ENCODE data around the gene ASF1A. TPM values are rescaled to one million over a fixed set of nuclear protein-coding genes. Genes with fewer than 3 reads are reported as not detected.
A peak's percentile ranks its signal among the peaks of the same experiment; 100 is the strongest.

Gene ASF1A
- total and polyA plus RNA-seq, 7 donors = 5.3 to 22.1 (median 10.8) TPM

- H3K27me3 ChIP-seq (ENCODE audit: insufficient read depth in 3 of 3, low read length in 2 of 3) = no peaks in the 10 kb centered on the region
- H3K36me3 ChIP-seq (ENCODE audit: insufficient read depth in 1 of 2, low read depth in 1 of 2) = peaks cover 0 to 96% of the 10 kb centered on the region in 2 donors
- intact Hi-C loops (cut with DNase I) = no loop called here
- H3K4me1 ChIP-seq = no peaks in the 10 kb centered on the region
- WGBS, 3 donors = 95 to 99% (median 99%) methylated on average over 4 of the region's 4 CpGs
- H3K9me3 ChIP-seq = no peaks in the 10 kb centered on the region
- no peak for TF ChIP-seq CTCF (IDR thresholded peaks at IDR 0.05)
- H3K27ac ChIP-seq = no peak overlapping the region
- H3K4me3 ChIP-seq = no peak overlapping the region
- no peak for ATAC-seq
- DNase-seq = no peak
These were observed 11.9 kb downstream of the ASF1A start for GRCh38 chr6:118905851-118906250.

- peaks cover 0 to 98% of the 10 kb centered on the region in 2 donors for H3K36me3 ChIP-seq (ENCODE audit: insufficient read depth in 1 of 2, low read depth in 1 of 2)
- ATAC-seq = no peak
- WGBS, 3 donors = 38 to 68% (median 51%) methylated on average over 1 of the region's 1 CpG
These were observed 14.5 kb downstream of the ASF1A start for GRCh38 chr6:118908441-118908840.

DNA sequence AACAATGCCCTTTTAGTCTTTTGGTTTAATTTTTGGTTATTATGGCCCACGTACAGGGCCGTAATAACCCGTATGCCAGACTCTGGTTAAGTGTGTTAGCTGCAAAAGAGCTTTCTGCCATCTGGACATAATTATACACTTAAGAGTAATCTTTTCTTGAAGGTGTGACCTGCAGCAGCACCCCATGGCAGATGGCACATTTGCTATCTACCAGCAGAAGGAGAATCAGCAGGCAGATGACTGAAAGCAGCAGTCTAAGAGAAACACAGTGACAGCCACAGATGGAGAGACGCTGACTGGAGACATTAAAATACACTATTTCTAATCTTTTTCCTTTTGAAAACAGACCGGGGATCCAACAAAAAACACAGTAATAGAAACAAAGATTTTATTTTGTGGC is 18.7 kb downstream of the ASF1A start:
- WGBS, 3 donors = 86 to 91% (median 88%) methylated on average over 5 of the region's 5 CpGs
- Histone ChIP-seq H3K27ac (no peak overlapping the region), H3K9me3 (no peaks in the 10 kb centered on the region), H3K4me3 (no peak overlapping the region), H3K27me3 (ENCODE audit: insufficient read depth in 3 of 3, low read length in 2 of 3) (no peaks in the 10 kb centered on the region), H3K36me3 (ENCODE audit: insufficient read depth in 1 of 2, low read depth in 1 of 2) (peaks cover 5 to 97% of the 10 kb centered on the region in 2 donors), H3K4me1 (peaks cover 10% of the 10 kb centered on the region)
- no peak for ATAC-seq
- DNase-seq = no peak
- intact Hi-C loops (cut with DNase I) = no loop called here
- no peak for TF ChIP-seq CTCF (IDR thresholded peaks at IDR 0.05)

More at GRCh38 chr6:118908441-118908840, 14.5 kb downstream of the ASF1A start:
- Histone ChIP-seq H3K9me3 (no peaks in the 10 kb centered on the region), H3K4me1 (no peaks in the 10 kb centered on the region), H3K27me3 (ENCODE audit: insufficient read depth in 3 of 3, low read length in 2 of 3) (no peaks in the 10 kb centered on the region), H3K27ac (no peak overlapping the region), H3K4me3 (no peak overlapping the region)
- no peak for DNase-seq
- no peak for TF ChIP-seq CTCF (IDR thresholded peaks at IDR 0.05)
- intact Hi-C loops (cut with DNase I) = no loop called here

DNA sequence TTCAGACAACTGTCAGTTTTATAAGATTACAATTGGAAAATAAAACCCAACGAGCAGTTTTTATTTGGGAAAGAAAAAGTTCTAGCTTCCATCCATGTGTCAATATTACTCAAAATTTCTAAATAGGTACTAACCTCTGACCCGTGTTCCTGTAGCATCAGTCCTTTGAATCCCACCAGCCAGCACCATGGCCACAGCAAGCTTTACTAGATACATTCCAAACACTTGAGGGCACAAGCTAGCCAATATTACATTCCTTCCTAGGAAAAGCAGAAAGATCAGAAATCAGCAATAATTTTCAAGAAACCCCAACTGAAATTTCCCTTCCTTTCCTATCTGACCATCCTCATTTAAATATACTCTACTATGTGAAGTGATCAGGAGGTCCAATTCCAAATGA is 19.2 kb downstream of the ASF1A start:
- no peak for DNase-seq
- H3K9me3 ChIP-seq = no peaks in the 10 kb centered on the region
- no peak for ATAC-seq
- WGBS, 3 donors = 80 to 84% (median 83%) methylated on average over 2 of the region's 2 CpGs
- H3K4me1 ChIP-seq = peaks cover 10% of the 10 kb centered on the region
- H3K27me3 ChIP-seq (ENCODE audit: insufficient read depth in 3 of 3, low read length in 2 of 3) = no peaks in the 10 kb centered on the region
- TF ChIP-seq CTCF (IDR thresholded peaks at IDR 0.05) = no peak
- H3K27ac ChIP-seq = no peak overlapping the region
- intact Hi-C loops (cut with DNase I) = no loop called here
- peaks cover 6 to 97% of the 10 kb centered on the region in 2 donors for H3K36me3 ChIP-seq (ENCODE audit: insufficient read depth in 1 of 2, low read depth in 1 of 2)
- H3K4me3 ChIP-seq = no peak overlapping the region

DNA sequence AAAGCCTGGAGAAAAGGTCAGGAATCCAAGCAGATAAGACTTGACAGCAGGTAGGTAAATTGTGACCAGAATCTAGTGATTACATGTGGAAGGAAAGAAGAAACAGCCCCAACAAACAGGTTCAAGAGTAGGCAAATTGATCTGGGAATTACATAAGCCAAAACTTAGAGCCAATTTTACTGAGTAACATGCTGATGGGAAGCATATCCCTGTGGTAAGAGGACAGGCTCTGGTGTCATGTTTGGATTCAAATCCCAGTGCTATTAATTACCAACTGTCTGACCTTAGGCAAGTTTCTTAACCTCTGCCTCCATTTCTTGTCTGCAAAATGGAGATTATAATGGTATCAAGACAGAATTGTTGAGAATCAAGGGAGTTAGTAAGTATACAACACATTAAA is 20.6 kb downstream of the ASF1A start:
- Histone ChIP-seq H3K4me1 (peaks cover 10% of the 10 kb centered on the region), H3K4me3 (no peak overlapping the region), H3K27ac (peak overlapping the region; percentile 32), H3K36me3 (ENCODE audit: insufficient read depth in 1 of 2, low read depth in 1 of 2) (peaks cover 6 to 96% of the 10 kb centered on the region in 2 donors), H3K27me3 (ENCODE audit: insufficient read depth in 3 of 3, low read length in 2 of 3) (no peaks in the 10 kb centered on the region), H3K9me3 (no peaks in the 10 kb centered on the region)
- DNase-seq = no peak
- intact Hi-C loops (cut with DNase I) = no loop called here
- ATAC-seq = peak in 2 of 4 donors; percentile 56 to 62
- TF ChIP-seq CTCF (IDR thresholded peaks at IDR 0.05) = no peak

All from psoas muscle (tissue), 8 donors.